Neural cell (in vitro differentiated cells): ENCODE data around the gene MAN2B1.

Experiments used
- CTCF ChIP-seq: fragments of 450-650 bp; IDR thresholded peaks from 2 replicates; pipeline ENCODE4 v1.5.1; 2014; ENCODE audit warnings: antibody characterized with exemption, mild to moderate bottlenecking, moderate library complexity; ENCODE audit not compliant: poor library complexity, severe bottlenecking
- POLR2AphosphoS5 ChIP-seq: IDR thresholded peaks from 2 replicates; pipeline ENCODE4 v1.6.1; 2012
- SMC3 ChIP-seq: fragments of 450-650 bp; conservative IDR thresholded peaks from 2 replicates; pipeline ENCODE4 v1.6.1; 2014; ENCODE audit warnings: antibody characterized with exemption, mild to moderate bottlenecking, moderate library complexity; ENCODE audit not compliant: poor library complexity
- TAF1 ChIP-seq: IDR thresholded peaks from 2 replicates; pipeline ENCODE4 v1.6.1; 2012; ENCODE audit warnings: low read depth

- TF ChIP-seq SMC3 (no peak), TAF1 (no peak), POLR2AphosphoS5 (no peak), CTCF (no peak)
Observed at GRCh38 chr19:12705654-12706331, 39.3 kb upstream of the MAN2B1 start.
